Spleen (tissue), 11 donors: Measurements from ENCODE around the gene RNF150. TPM values are rescaled to one million over a fixed set of nuclear protein-coding genes. Genes with fewer than 3 reads are reported as not detected.

Experiments
- DNase-seq: peaks from one replicate; pipeline ENCODE4 v3.0.0-alpha.2; 2020
- H3K27ac ChIP-seq, 8 donors: fragments of 200-600 bp; sonication (generic) in 7 of 8; 1 replicate in 4 of 8; 2 replicates in 4 of 8; pipeline versions ENCODE4 v1.5.0 to v1.8.0; 2016 to 2021; ENCODE audit warnings: inconsistent platforms in 4 of 8, mild to moderate bottlenecking in 4 of 8, moderate library complexity in 1 of 8
- H3K27me3 ChIP-seq, 7 donors: fragments of 200-600 bp; sonication (generic) in 6 of 7; replicated peaks in 1 of 7; 1 replicate in 4 of 7; 2 replicates in 3 of 7; pipeline versions ENCODE4 v1.5.0 to v1.8.0; 2016 to 2021; ENCODE audit warnings: inconsistent platforms in 3 of 7, mild to moderate bottlenecking in 1 of 7
- H3K36me3 ChIP-seq, 6 donors: fragments of 200-600 bp; sonication (generic) in 5 of 6; 1 replicate in 4 of 6; 2 replicates in 2 of 6; pipeline versions ENCODE4 v1.5.0 to v1.8.0; 2016 to 2021; ENCODE audit warnings: inconsistent platforms in 2 of 6
- H3K4me1 ChIP-seq, 6 donors: fragments of 200-600 bp; sonication (generic) in 5 of 6; 1 replicate in 3 of 6; 2 replicates in 3 of 6; pipeline versions ENCODE4 v1.5.0 to v1.8.0; 2016 to 2021; ENCODE audit warnings: inconsistent platforms in 3 of 6
- H3K4me3 ChIP-seq, 8 donors: fragments of 200-600 bp; sonication (generic) in 7 of 8; 1 replicate in 4 of 8; 2 replicates in 4 of 8; pipeline versions ENCODE4 v1.5.0 to v1.8.0; 2016 to 2021; ENCODE audit warnings: inconsistent platforms in 4 of 8, mild to moderate bottlenecking in 4 of 8, moderate library complexity in 2 of 8
- H3K9me3 ChIP-seq, 8 donors: fragments of 200-600 bp; sonication (generic) in 7 of 8; 1 replicate in 4 of 8; 2 replicates in 4 of 8; pipeline versions ENCODE4 v1.5.0 to v1.8.0; 2016 to 2021; ENCODE audit warnings: inconsistent platforms in 4 of 8
- POLR2A ChIP-seq, 3 donors: fragments of 450-650 bp; IDR thresholded peaks; one replicate each; pipeline ENCODE4 v1.5.1; 2017; ENCODE audit warnings: antibody characterized with exemption in 3 of 3, mild to moderate bottlenecking in 1 of 3
- POLR2AphosphoS5 ChIP-seq, 3 donors: sonication (generic); formaldehyde crosslinking; IDR thresholded peaks; one replicate each; pipeline ENCODE4 v1.5.1; 2017; ENCODE audit warnings: antibody characterized with exemption in 3 of 3
- WGBS, 5 donors: extraction: QIAGEN DNeasy Blood & Tissue Kit in 3 of 5; methylation state at CpG; one replicate each; pipeline versions ENCODE4 v1.1.5 to v1.1.7; 2013 to 2018; 5-methylcytosine and 5-hydroxymethylcytosine counted together
- intact Hi-C: fragments of 100-400 bp; cut with DNase I; formaldehyde crosslinking; loops from one replicate; pipeline ENCODE4 v1.15.0; 2023; ENCODE audit warnings: low total_unique reads
- polyA plus RNA-seq, 3 donors: library from polyadenylated mRNA; stranded (reverse); fragments of 200-250 nt; gene quantifications; one replicate each; pipeline ENCODE4 v1.2.1, GENCODE V29; 2013
- total RNA-seq, 7 donors: library from RNA; depleted of rRNA in 3 of 7; stranded (reverse); fragments of >200 nt in 3 of 7; fragmentation: NEBNext Ultra II Directional in 4 of 7; extraction: Animal tissue kit (Norgen Biotek cat#: 25700) in 4 of 7; gene quantifications; one replicate each; pipeline versions ENCODE4 v1.1.0 to v1.2.1, GENCODE V29; 2016 to 2021
- TF ChIP-seq, protein P1 (sequence below), 11 experiments: fragments of 200-600 bp in 7 of 11; fragments of 450-650 bp in 4 of 11; sonication (generic) in 4 of 11; IDR thresholded peaks in 8 of 11; conservative IDR thresholded peaks in 3 of 11; 1 replicate in 7 of 11; 2 replicates in 4 of 11; pipeline versions ENCODE4 v1.4.0 to v1.8.0; 2016 to 2021; ENCODE audit warnings: antibody characterized with exemption in 11 of 11, inconsistent platforms in 4 of 11, mild to moderate bottlenecking in 1 of 11
- donor health status: healthy with polysubstance abuse.
- donor health status: DM: no; HTN: no; CAD: no; lungs with moderate emphysema.
- donor health status: DM: no; HTN: no; CAD: no.
- donor health status: Bipolar disorder and iron deficiency.
- donor health status: healthy.
- donor health status: DM: no; HTN: no; CAD: no.
- donor health status: DM: yes; HTN: yes; CAD: no.

Gene RNF150
- total and polyA plus RNA-seq, 10 donors, result 1.2 to 42.1 (median 19.2) TPM

DNA sequence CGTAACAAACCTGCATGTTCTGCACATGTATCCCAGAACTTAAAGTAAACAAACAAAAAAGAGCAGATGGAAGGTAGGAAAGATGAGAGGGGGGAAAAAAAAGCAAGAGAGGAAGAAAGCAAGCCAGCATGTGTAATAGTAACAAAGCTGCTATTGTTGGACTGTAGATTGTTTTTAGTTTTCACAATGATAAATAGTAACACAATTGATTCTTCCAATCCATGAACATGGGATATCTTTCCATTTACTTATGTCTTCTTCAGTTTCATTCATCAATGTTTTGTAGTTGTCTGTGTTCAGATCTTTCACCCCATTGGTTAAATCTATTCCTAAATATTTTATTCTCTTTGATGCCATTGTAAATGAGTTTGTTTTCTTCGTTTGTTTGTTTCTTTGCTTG is 292.1 kb downstream of the RNF150 start:
- H3K4me3 ChIP-seq, result no peak overlapping the region
- intact Hi-C loops, result loop anchor here (10.0 kb wide), 1 partner anchor 206 kb away; no protein-coding TSS in a partner anchor
- H3K27me3 ChIP-seq, result no peaks in the 10 kb centered on the region
- no peaks in the 10 kb centered on the region for H3K36me3 ChIP-seq
- TF ChIP-seq POLR2A (IDR thresholded peaks at IDR 0.05) (no peak), POLR2AphosphoS5 (IDR thresholded peaks at IDR 0.05) (no peak)
- TF ChIP-seq, protein P1, sequence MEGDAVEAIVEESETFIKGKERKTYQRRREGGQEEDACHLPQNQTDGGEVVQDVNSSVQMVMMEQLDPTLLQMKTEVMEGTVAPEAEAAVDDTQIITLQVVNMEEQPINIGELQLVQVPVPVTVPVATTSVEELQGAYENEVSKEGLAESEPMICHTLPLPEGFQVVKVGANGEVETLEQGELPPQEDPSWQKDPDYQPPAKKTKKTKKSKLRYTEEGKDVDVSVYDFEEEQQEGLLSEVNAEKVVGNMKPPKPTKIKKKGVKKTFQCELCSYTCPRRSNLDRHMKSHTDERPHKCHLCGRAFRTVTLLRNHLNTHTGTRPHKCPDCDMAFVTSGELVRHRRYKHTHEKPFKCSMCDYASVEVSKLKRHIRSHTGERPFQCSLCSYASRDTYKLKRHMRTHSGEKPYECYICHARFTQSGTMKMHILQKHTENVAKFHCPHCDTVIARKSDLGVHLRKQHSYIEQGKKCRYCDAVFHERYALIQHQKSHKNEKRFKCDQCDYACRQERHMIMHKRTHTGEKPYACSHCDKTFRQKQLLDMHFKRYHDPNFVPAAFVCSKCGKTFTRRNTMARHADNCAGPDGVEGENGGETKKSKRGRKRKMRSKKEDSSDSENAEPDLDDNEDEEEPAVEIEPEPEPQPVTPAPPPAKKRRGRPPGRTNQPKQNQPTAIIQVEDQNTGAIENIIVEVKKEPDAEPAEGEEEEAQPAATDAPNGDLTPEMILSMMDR (IDR thresholded peaks at IDR 0.05 in 8 of 11, conservative IDR thresholded peaks at IDR 0.05 in 3 of 11), result no peak
- no peak for DNase-seq
- peaks cover 0 to 13% (median 0%) of the 10 kb centered on the region in 6 donors for H3K4me1 ChIP-seq
- peaks cover 0 to 6% (median 0%) of the 10 kb centered on the region in 8 donors for H3K9me3 ChIP-seq
- H3K27ac ChIP-seq, result no peak overlapping the region
- 71 to 95% (median 89%) methylated on average over 2 of the region's 2 CpGs for WGBS, 5 donors

DNA sequence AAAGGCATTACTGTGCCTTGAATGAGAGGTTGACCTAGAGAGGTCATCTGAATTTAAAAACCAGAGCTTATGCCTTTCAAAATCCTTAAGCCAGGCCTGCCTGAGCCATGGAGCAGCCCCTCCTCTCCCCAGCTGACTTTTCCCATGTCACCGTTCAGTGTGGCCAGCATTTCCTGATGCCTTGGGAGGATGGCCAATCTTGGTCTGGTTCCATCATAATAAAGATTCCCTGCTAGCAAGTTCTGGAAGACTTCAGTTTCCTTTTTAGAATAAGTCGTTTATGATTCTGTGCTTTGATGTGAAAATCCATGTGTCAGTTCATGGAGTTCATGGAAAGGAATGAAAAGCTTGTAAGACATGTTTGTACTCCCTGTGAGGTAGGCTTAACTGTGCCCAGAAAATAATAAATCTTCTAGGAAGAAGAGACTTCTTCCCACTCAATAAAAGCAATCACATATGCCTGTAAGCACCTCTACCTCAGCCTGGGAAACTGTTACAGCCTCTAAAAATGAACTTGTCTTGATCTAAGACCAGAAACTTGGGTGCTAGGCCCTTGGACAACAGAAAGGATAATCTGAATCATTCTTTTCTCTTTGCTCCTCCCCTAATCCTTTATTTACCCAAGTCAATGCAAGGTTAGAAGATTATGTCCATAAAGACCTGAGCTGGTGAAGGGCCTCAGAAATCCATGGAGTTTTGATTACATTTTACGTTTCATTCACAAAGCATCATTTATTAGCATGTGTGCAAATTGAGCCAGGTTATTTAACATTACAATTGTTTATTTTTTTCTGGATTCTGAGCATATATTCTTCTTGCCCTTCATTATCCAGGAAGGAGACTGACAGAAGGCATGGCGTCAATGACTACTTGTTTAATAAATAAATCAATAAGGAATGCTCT is 293.1 kb downstream of the RNF150 start:
- no peaks in the 10 kb centered on the region for H3K27me3 ChIP-seq
- no peak overlapping the region for H3K4me3 ChIP-seq
- 67 to 80% (median 72%) methylated on average over 4 of the region's 4 CpGs for WGBS, 5 donors
- peaks cover 0 to 6% (median 0%) of the 10 kb centered on the region in 8 donors for H3K9me3 ChIP-seq
- H3K4me1 ChIP-seq, result peaks cover 3 to 20% (median 6%) of the 10 kb centered on the region in 6 donors
- intact Hi-C loops, result loop anchor here (10.0 kb wide), 1 partner anchor 205 kb away; no protein-coding TSS in a partner anchor
- TF ChIP-seq POLR2A (IDR thresholded peaks at IDR 0.05) (no peak), POLR2AphosphoS5 (IDR thresholded peaks at IDR 0.05) (no peak)
- TF ChIP-seq, protein P1 (IDR thresholded peaks at IDR 0.05 in 8 of 11, conservative IDR thresholded peaks at IDR 0.05 in 3 of 11), result no peak
- no peak overlapping the region for H3K27ac ChIP-seq
- no peak for DNase-seq
- no peaks in the 10 kb centered on the region for H3K36me3 ChIP-seq

DNA sequence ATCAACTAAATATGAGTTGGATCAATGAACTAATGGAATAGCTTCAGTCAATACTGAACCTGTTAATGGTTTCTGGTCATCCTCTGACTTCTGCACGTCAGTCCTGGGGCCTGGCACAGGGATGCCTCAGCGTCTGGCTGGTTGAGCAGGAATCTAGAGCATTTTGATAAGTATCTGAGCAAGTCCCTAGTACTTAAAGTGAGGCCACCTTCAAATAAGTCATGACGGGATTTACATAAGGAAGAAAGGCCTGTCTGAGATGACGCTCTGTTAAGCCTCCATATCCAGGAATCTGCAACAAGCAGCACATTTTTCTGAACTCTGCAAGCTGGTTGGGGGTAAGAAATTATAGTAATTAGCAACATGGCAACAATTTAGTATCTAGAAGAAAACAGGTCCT is 293.9 kb downstream of the RNF150 start:
- no peaks in the 10 kb centered on the region for H3K27me3 ChIP-seq
- intact Hi-C loops, result no loop called here
- 84 to 93% (median 91%) methylated on average over 4 of the region's 4 CpGs for WGBS, 5 donors

More for the DNA sequence above, 293.9 kb downstream of the RNF150 start:
- Histone ChIP-seq H3K36me3 (no peaks in the 10 kb centered on the region), H3K4me1 (peaks cover 6 to 26% (median 11%) of the 10 kb centered on the region in 6 donors), H3K27ac (no peak overlapping the region), H3K9me3 (peaks cover 0 to 6% (median 0%) of the 10 kb centered on the region in 8 donors), H3K4me3 (no peak overlapping the region)
- no peak for DNase-seq
- TF ChIP-seq, protein P1 (IDR thresholded peaks at IDR 0.05 in 8 of 11, conservative IDR thresholded peaks at IDR 0.05 in 3 of 11), result no peak
- TF ChIP-seq POLR2A (IDR thresholded peaks at IDR 0.05) (no peak), POLR2AphosphoS5 (IDR thresholded peaks at IDR 0.05) (no peak)
